DOHH2 (cell line): ENCODE results near the gene ATP8B1.

Experiments used
- EZH2phosphoT487 ChIP-seq: fragments of 200-600 bp; sonication (generic); IDR thresholded peaks from 2 replicates; pipeline ENCODE4 v1.6.1; 2017; ENCODE audit warnings: borderline replicate concordance, mild to moderate bottlenecking, antibody characterized with exemption, low read length, moderate library complexity, mixed read lengths
- TF ChIP-seq, protein P1 (sequence below): fragments of 200-600 bp; sonication (generic); IDR thresholded peaks from one replicate; pipeline ENCODE4 v1.5.1; 2014; ENCODE audit warnings: antibody characterized with exemption, mild to moderate bottlenecking, low read depth, low read length; ENCODE audit not compliant: poor library complexity, severe bottlenecking

DNA sequence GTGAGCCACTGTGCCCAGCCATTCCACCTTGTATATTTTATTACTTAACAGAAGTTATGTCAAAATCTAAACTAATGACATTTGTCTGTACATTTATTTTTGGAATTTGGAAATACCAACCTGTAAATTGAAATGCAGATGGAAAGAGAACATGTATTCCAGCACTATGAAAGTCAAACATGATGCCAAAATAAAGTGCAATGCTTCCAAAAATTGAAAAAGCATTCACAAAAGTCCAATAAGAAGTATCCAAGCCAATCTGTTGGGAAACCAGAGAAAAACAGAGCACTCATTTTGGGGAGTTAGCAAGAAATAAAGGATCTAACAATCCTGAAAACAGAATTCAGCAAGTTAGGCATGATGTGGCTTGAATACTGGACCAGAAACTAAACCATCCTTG, 151.2 kb downstream of the ATP8B1 start:
- TF ChIP-seq, protein P1, sequence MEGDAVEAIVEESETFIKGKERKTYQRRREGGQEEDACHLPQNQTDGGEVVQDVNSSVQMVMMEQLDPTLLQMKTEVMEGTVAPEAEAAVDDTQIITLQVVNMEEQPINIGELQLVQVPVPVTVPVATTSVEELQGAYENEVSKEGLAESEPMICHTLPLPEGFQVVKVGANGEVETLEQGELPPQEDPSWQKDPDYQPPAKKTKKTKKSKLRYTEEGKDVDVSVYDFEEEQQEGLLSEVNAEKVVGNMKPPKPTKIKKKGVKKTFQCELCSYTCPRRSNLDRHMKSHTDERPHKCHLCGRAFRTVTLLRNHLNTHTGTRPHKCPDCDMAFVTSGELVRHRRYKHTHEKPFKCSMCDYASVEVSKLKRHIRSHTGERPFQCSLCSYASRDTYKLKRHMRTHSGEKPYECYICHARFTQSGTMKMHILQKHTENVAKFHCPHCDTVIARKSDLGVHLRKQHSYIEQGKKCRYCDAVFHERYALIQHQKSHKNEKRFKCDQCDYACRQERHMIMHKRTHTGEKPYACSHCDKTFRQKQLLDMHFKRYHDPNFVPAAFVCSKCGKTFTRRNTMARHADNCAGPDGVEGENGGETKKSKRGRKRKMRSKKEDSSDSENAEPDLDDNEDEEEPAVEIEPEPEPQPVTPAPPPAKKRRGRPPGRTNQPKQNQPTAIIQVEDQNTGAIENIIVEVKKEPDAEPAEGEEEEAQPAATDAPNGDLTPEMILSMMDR: no peak
- no peak for TF ChIP-seq EZH2phosphoT487
